Uterus (tissue), 2 donors: ENCODE data around the gene KMT5B.

Experiments
- POLR2A ChIP-seq, 2 donors: fragments of 450-650 bp; IDR thresholded peaks; one replicate each; pipeline ENCODE4 v1.6.1; 2016; ENCODE audit warnings: antibody characterized with exemption in 2 of 2, mild to moderate bottlenecking in 1 of 2, moderate library complexity in 1 of 2
- TF ChIP-seq, protein P1 (sequence below), 4 experiments: fragments of 200-600 bp in 2 of 4; fragments of 450-650 bp in 2 of 4; sonication (generic) in 2 of 4; IDR thresholded peaks; one replicate each; pipeline ENCODE4 v1.5.1; 2016 to 2019; ENCODE audit warnings: antibody characterized with exemption in 4 of 4, mild to moderate bottlenecking in 2 of 4, moderate library complexity in 1 of 4

DNA sequence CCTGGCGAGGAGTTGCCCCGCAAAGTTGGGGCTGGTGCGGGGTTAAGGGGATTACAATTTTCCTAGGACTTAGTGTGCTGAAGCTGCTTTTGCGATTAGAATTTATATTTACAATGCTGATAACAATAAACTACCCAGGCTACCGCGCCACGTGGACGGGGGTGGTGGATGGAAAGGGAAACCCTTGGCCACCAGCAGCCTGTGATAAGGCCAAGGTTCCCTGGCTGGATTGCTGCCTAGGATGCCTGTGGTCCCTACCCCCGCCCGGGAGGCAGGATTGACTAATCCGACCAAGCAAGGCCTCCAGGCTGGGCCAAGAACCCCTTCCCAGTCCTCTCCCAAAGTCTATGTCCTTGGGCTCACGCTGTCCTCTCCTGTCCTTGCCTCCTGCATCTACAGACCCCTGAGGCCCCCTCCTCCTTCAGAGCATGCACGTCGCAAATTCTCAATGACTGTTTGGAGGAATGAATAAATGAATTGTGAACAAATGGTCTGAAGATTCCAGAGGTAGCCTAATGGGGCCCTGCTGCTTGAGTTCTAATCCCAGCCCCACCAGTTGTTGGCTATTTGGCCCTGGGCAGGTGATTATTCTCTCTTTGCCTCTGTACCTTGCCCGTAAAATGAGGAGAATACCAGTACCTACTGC lies 84.3 kb downstream of the KMT5B start:
- TF ChIP-seq, protein P1, sequence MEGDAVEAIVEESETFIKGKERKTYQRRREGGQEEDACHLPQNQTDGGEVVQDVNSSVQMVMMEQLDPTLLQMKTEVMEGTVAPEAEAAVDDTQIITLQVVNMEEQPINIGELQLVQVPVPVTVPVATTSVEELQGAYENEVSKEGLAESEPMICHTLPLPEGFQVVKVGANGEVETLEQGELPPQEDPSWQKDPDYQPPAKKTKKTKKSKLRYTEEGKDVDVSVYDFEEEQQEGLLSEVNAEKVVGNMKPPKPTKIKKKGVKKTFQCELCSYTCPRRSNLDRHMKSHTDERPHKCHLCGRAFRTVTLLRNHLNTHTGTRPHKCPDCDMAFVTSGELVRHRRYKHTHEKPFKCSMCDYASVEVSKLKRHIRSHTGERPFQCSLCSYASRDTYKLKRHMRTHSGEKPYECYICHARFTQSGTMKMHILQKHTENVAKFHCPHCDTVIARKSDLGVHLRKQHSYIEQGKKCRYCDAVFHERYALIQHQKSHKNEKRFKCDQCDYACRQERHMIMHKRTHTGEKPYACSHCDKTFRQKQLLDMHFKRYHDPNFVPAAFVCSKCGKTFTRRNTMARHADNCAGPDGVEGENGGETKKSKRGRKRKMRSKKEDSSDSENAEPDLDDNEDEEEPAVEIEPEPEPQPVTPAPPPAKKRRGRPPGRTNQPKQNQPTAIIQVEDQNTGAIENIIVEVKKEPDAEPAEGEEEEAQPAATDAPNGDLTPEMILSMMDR (IDR thresholded peaks at IDR 0.05) = no peak
- no peak for TF ChIP-seq POLR2A (IDR thresholded peaks at IDR 0.05)
